Smooth muscle cell (in vitro differentiated cells): ENCODE measurements around the gene WDR82. TPM values are rescaled to one million over a fixed set of nuclear protein-coding genes. Genes with fewer than 3 reads are reported as not detected.

ENCODE experiments used
- DNase-seq: peaks from one replicate; lab custom pipeline; 2025; ENCODE audit not compliant: unreplicated experiment; lab: John Stamatoyannopoulos, UW
- H2AFZ ChIP-seq: fragments of 200-600 bp; sonication (generic); 2 replicates; pipeline ENCODE4 v1.6.0; 2016; ENCODE audit warnings: antibody characterized with exemption, low read depth, mild to moderate bottlenecking
- H3F3A ChIP-seq: fragments of 200-600 bp; sonication (generic); 2 replicates; pipeline ENCODE4 v1.6.0; 2017; ENCODE audit warnings: antibody characterized with exemption, low read depth
- H3K27ac ChIP-seq: fragments of 200-600 bp; sonication (generic); 2 replicates; pipeline ENCODE4 v1.5.1; 2016; ENCODE audit warnings: low read depth, mild to moderate bottlenecking
- H3K27me3 ChIP-seq: fragments of 200-600 bp; sonication (generic); 2 replicates; pipeline ENCODE4 v1.6.1; 2016; ENCODE audit warnings: low read depth, mild to moderate bottlenecking
- H3K36me3 ChIP-seq: fragments of 200-600 bp; sonication (generic); 2 replicates; pipeline ENCODE4 v1.5.1; 2016; ENCODE audit warnings: low read depth
- H3K4me1 ChIP-seq: fragments of 200-600 bp; sonication (generic); 2 replicates; pipeline ENCODE4 v1.5.1; 2016; ENCODE audit warnings: low read depth
- H3K4me2 ChIP-seq: fragments of 200-600 bp; sonication (generic); 2 replicates; pipeline ENCODE4 v1.6.0; 2016; ENCODE audit warnings: mild to moderate bottlenecking
- H3K4me3 ChIP-seq: fragments of 200-600 bp; sonication (generic); 2 replicates; pipeline ENCODE4 v1.5.1; 2016; ENCODE audit warnings: mild to moderate bottlenecking
- H3K79me2 ChIP-seq: fragments of 200-600 bp; sonication (generic); 2 replicates; pipeline ENCODE4 v1.6.0; 2016; ENCODE audit warnings: low read depth, mild to moderate bottlenecking
- H3K9ac ChIP-seq: fragments of 200-600 bp; sonication (generic); 2 replicates; pipeline ENCODE4 v1.6.0; 2016; ENCODE audit warnings: low read depth
- H3K9me3 ChIP-seq: fragments of 200-600 bp; sonication (generic); replicated peaks from 2 replicates; pipeline ENCODE4 v1.5.1; 2016; ENCODE audit warnings: low read depth
- H4K20me1 ChIP-seq: fragments of 200-600 bp; sonication (generic); 2 replicates; pipeline ENCODE4 v1.6.0; 2016; ENCODE audit warnings: low read depth
- WGBS: methylation state at CpG from one replicate; pipeline ENCODE4 v1.1.7; 2016; ENCODE audit warnings: low lambda C conversion rate; 5-methylcytosine and 5-hydroxymethylcytosine counted together
- polyA plus RNA-seq: library from polyadenylated mRNA; unstranded; fragments of >200 nt; fragmentation: Nextera tagmentation; extraction: Ambion mirVana; gene quantifications from 2 replicates; pipeline ENCODE4 v1.2.1, GENCODE V29; 2016
- total RNA-seq: library from RNA; depleted of rRNA; stranded (reverse); fragments of >200 nt; gene quantifications from 2 replicates; pipeline ENCODE4 v1.2.3, GENCODE V29; 2014
- TF ChIP-seq, protein P1 (sequence below): fragments of 200-600 bp; sonication (generic); IDR thresholded peaks from 2 replicates; pipeline ENCODE4 v1.5.1; 2017; ENCODE audit warnings: borderline replicate concordance, mild to moderate bottlenecking, antibody characterized with exemption; ENCODE audit not compliant: insufficient read depth, poor library complexity, severe bottlenecking

Gene WDR82
- total and polyA plus RNA-seq, 2 experiments from 2014 or later, result 26.1 to 48.3 TPM

DNA sequence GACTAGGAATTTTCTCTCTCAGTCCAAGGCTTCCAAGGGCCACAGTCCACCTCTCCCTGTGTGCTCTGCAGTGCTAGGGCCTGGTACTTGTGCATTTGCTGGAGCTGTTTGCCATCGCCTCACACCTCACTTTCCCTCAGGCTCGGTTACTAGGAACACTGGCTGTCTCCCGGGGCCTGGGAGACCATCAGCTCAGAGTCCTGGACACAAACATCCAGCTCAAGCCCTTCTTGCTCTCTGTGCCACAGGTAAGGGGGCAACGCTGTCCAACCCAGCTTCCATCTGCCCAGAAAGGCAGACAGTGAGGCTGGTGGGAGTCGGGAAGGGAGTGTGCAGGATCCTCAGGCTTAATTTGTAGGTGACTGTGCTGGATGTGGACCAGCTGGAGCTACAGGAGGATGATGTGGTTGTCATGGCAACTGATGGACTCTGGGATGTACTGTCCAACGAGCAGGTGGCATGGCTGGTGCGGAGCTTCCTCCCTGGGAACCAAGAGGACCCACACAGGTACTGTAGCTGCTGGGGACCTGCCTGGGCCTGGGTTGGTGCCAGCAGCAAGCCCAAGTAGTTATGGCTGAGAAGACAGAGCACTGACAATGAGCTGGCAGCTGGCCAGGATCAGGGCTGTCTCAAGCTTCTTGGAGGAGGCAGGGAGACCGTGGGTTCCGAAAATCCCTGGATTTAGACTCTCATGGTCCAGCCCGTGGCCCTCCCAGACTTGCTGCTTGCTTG, 29.5 kb downstream of the WDR82 start:
- Histone ChIP-seq H3K27ac (no peak overlapping the region), H3K27me3 (no peaks in the 10 kb centered on the region), H3K79me2 (no peaks in the 10 kb centered on the region), H3K4me2 (no peak overlapping the region), H3K4me1 (peaks cover 4% of the 10 kb centered on the region), H3K4me3 (no peak overlapping the region), H3K36me3 (no peaks in the 10 kb centered on the region), H2AFZ (no peak overlapping the region), H3K9ac (no peak overlapping the region), H4K20me1 (peaks cover 12% of the 10 kb centered on the region), H3K9me3 (no peaks in the 10 kb centered on the region), H3F3A (peaks cover 8% of the 10 kb centered on the region)
- TF ChIP-seq, protein P1, sequence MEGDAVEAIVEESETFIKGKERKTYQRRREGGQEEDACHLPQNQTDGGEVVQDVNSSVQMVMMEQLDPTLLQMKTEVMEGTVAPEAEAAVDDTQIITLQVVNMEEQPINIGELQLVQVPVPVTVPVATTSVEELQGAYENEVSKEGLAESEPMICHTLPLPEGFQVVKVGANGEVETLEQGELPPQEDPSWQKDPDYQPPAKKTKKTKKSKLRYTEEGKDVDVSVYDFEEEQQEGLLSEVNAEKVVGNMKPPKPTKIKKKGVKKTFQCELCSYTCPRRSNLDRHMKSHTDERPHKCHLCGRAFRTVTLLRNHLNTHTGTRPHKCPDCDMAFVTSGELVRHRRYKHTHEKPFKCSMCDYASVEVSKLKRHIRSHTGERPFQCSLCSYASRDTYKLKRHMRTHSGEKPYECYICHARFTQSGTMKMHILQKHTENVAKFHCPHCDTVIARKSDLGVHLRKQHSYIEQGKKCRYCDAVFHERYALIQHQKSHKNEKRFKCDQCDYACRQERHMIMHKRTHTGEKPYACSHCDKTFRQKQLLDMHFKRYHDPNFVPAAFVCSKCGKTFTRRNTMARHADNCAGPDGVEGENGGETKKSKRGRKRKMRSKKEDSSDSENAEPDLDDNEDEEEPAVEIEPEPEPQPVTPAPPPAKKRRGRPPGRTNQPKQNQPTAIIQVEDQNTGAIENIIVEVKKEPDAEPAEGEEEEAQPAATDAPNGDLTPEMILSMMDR, result no peak
- DNase-seq, result no peak
- WGBS, result 93% methylated on average over 10 of the region's 10 CpGs

DNA sequence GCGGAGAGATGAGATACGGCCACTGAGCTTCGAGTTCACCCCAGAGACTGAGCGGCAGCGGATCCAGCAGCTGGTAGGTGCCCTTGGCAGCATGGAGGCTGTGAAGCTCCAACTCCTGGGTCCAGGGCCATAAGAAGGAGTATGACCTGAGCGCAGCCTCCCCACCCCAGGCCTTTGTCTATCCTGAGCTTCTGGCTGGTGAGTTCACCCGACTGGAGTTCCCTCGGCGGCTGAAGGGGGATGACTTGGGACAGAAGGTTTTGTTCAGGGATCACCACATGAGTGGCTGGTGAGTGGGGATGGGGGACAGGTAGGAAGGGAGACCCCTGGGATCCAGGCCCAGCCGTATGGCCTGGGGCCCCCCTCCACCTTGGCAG, 30.3 kb downstream of the WDR82 start:
- peaks cover 4% of the 10 kb centered on the region for H3F3A ChIP-seq
- no peak overlapping the region for H2AFZ ChIP-seq
- H3K79me2 ChIP-seq, result no peaks in the 10 kb centered on the region
- TF ChIP-seq, protein P1, result no peak
- H3K36me3 ChIP-seq, result no peaks in the 10 kb centered on the region
- H3K27me3 ChIP-seq, result no peaks in the 10 kb centered on the region
- DNase-seq, result no peak
- 97% methylated on average over 10 of the region's 10 CpGs for WGBS
- H3K27ac ChIP-seq, result no peak overlapping the region
- no peak overlapping the region for H3K4me3 ChIP-seq
- H3K9me3 ChIP-seq, result no peaks in the 10 kb centered on the region
- peaks cover 4% of the 10 kb centered on the region for H3K4me1 ChIP-seq
- no peak overlapping the region for H3K4me2 ChIP-seq
- H4K20me1 ChIP-seq, result peaks cover 5% of the 10 kb centered on the region
- H3K9ac ChIP-seq, result no peak overlapping the region

GRCh38 chr3:52247409-52248164, 30.9 kb downstream of the WDR82 start:
- Histone ChIP-seq H3F3A (peaks cover 4% of the 10 kb centered on the region), H3K4me1 (peaks cover 4% of the 10 kb centered on the region), H2AFZ (no peak overlapping the region), H4K20me1 (no peaks in the 10 kb centered on the region), H3K4me2 (no peak overlapping the region), H3K27ac (no peak overlapping the region), H3K27me3 (no peaks in the 10 kb centered on the region), H3K79me2 (no peaks in the 10 kb centered on the region), H3K9ac (no peak overlapping the region), H3K9me3 (no peaks in the 10 kb centered on the region), H3K36me3 (no peaks in the 10 kb centered on the region), H3K4me3 (no peak overlapping the region)
- 93% methylated on average over 7 of the region's 7 CpGs for WGBS
- TF ChIP-seq, protein P1, result no peak
- no peak for DNase-seq
